Right lobe of liver (tissue), 6 donors: Measurements from ENCODE around the gene ZRANB1. TPM values are rescaled to one million over a fixed set of nuclear protein-coding genes. Genes with fewer than 3 reads are reported as not detected.

Source experiments
- ATAC-seq, 4 donors: fragments of 200-7000 bp; cut with Tn5 transposase; one replicate each; pipeline ENCODE4 v1.9.1; 2020; ENCODE audit warnings: mild to moderate bottlenecking in 4 of 4, moderate library complexity in 4 of 4
- DNase-seq, 3 donors: peaks; one replicate each; pipeline ENCODE4 v3.0.0-alpha.2; 2020
- H3K27ac ChIP-seq, 3 donors: fragments of 200-600 bp; one replicate each; pipeline ENCODE4 v1.8.0; 2022
- H3K27me3 ChIP-seq, 2 donors: fragments of 200-600 bp; one replicate each; pipeline ENCODE4 v1.8.0; 2022
- H3K36me3 ChIP-seq, 4 donors: fragments of 200-600 bp; sonication (generic) in 1 of 4; one replicate each; pipeline versions ENCODE4 v1.5.1 to v1.8.0; 2017 to 2022; ENCODE audit warnings: control low read depth in 1 of 4
- H3K4me1 ChIP-seq, 4 donors: fragments of 200-600 bp; sonication (generic) in 1 of 4; one replicate each; pipeline versions ENCODE4 v1.5.1 to v1.8.0; 2017 to 2022; ENCODE audit warnings: control low read depth in 1 of 4
- H3K4me3 ChIP-seq, 3 donors: fragments of 200-600 bp; one replicate each; pipeline ENCODE4 v1.8.0; 2022
- H3K9me3 ChIP-seq, 4 donors: fragments of 200-600 bp; sonication (generic) in 1 of 4; one replicate each; pipeline versions ENCODE4 v1.5.1 to v1.8.0; 2017 to 2022; ENCODE audit warnings: control low read depth in 1 of 4
- POLR2A ChIP-seq: fragments of 450-650 bp; IDR thresholded peaks from one replicate; pipeline ENCODE4 v1.6.1; 2017; ENCODE audit warnings: antibody characterized with exemption, mild to moderate bottlenecking
- WGBS: methylation state at CpG from one replicate; pipeline ENCODE4 v1.1.6; 2018; ENCODE audit warnings: low coverage, low lambda C conversion rate; ENCODE audit not compliant: insufficient coverage; ENCODE audit errors: missing lambda C conversion rate; 5-methylcytosine and 5-hydroxymethylcytosine counted together
- intact Hi-C, 2 donors: fragments of 100-400 bp; cut with DNase I; formaldehyde crosslinking; loops; one replicate each; pipeline versions ENCODE4 v1.11.2 to v1.14.1; 2022
- total RNA-seq, 6 experiments: library from RNA; depleted of rRNA in 2 of 6; stranded (reverse); fragments of >200 nt in 2 of 6; fragmentation: NEBNext Ultra II Directional in 3 of 6; extraction: Animal tissue kit (Norgen Biotek cat#: 25700) in 3 of 6; gene quantifications; one replicate each; pipeline versions ENCODE4 v1.1.0 to v1.2.4, GENCODE V29; 2016 to 2023
- TF ChIP-seq, protein P1 (sequence below), 4 donors: fragments of 200-600 bp in 3 of 4; fragments of 450-650 bp in 1 of 4; IDR thresholded peaks; one replicate each; pipeline versions ENCODE4 v1.5.1 to v1.8.0; 2016 to 2022; ENCODE audit warnings: antibody characterized with exemption in 4 of 4, mild to moderate bottlenecking in 2 of 4
- donor health status: DM: no; HTN: yes; CAD: no.
- donor health status: DM: no; HTN: no; CAD: no.
- donor health status: DM: no; HTN: no; CAD: no.
- donor health status: DM: no; HTN: yes; CAD: no.
- donor health status: DM: no; HTN: yes; CAD: no.

ZRANB1 gene
- total RNA-seq, 6 experiments from 2014 or later, result 8.6 to 17.6 (median 11.6) TPM

DNA sequence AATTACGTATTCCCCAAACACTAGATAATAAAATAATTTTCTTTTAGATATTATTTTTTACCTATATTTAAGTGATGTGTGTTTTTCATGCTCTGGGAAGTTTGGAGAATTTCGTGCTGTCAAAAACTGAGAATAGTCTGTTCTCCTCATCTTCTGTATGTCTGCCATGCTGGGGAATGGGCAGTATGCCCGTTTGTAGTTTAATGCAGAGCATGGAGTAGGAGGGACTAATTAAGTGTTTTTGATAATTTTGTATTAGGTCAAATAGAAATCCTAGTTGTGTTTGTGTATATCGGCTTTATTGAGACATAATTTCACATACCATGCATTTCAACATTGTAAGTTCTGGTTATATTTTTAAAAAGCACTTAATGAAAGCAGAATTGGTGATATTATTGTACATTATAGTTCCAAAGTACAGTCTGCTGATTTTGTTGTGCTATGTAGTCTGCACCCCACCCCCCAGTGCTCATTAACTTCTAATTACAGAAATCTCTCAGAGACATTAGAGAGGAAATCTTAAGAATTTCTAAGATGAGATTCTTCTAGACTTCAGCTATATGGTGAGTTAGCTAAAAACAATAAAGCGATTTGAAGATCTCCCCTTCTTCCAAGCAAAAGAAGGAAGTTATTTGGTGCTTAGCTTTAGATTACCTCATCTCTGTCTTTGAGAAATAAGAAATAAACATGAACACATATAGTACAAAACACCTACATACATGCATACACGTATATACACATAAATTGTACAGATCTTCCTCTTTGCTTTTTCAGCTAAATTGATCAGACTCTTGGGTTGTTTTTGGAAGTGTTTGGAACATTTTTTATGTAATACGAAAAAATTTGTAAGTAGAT, 22.2 kb downstream of the ZRANB1 start:
- Histone ChIP-seq H3K4me1 (peaks cover 0 to 20% (median 0%) of the 10 kb centered on the region in 4 donors), H3K9me3 (no peaks in the 10 kb centered on the region), H3K4me3 (no peak overlapping the region), H3K36me3 (peaks cover 0 to 19% (median 4%) of the 10 kb centered on the region in 4 donors), H3K27me3 (no peaks in the 10 kb centered on the region), H3K27ac (no peak overlapping the region)
- intact Hi-C loops, result no loop called here
- DNase-seq (no peak), ATAC-seq (no peak)
- 67% methylated on average over 7 of the region's 7 CpGs for WGBS
- TF ChIP-seq, protein P1, sequence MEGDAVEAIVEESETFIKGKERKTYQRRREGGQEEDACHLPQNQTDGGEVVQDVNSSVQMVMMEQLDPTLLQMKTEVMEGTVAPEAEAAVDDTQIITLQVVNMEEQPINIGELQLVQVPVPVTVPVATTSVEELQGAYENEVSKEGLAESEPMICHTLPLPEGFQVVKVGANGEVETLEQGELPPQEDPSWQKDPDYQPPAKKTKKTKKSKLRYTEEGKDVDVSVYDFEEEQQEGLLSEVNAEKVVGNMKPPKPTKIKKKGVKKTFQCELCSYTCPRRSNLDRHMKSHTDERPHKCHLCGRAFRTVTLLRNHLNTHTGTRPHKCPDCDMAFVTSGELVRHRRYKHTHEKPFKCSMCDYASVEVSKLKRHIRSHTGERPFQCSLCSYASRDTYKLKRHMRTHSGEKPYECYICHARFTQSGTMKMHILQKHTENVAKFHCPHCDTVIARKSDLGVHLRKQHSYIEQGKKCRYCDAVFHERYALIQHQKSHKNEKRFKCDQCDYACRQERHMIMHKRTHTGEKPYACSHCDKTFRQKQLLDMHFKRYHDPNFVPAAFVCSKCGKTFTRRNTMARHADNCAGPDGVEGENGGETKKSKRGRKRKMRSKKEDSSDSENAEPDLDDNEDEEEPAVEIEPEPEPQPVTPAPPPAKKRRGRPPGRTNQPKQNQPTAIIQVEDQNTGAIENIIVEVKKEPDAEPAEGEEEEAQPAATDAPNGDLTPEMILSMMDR (IDR thresholded peaks at IDR 0.05), result no peak
- TF ChIP-seq POLR2A, result no peak

DNA sequence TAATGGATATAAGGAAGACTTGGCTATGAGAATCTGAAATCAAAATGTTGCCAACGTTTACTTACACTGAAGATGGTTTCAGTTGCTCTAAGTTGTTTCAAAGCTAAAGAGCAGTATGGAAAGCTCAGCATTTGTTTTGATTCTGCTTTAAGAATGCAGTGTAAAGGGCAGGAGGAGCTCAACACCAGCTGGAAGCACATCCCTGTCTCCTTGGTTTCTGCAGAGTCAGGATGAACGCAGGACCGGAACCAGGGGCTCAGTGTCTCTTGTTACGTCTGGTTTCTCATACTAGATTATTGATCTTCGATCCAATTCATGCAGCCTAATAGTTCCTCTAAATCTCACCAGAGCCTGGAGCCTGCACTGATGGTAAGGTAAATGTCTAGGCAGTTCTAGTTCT, 24.1 kb downstream of the ZRANB1 start:
- 62% methylated on average over 4 of the region's 5 CpGs for WGBS
- H3K27me3 ChIP-seq, result no peaks in the 10 kb centered on the region
- TF ChIP-seq, protein P1 (IDR thresholded peaks at IDR 0.05), result no peak
- no peak for TF ChIP-seq POLR2A
- H3K36me3 ChIP-seq, result peaks cover 0 to 19% (median 4%) of the 10 kb centered on the region in 4 donors
- peaks cover 0 to 8% (median 0%) of the 10 kb centered on the region in 4 donors for H3K4me1 ChIP-seq
- no peaks in the 10 kb centered on the region for H3K9me3 ChIP-seq
- intact Hi-C loops, result no loop called here
- no peak overlapping the region for H3K4me3 ChIP-seq
- DNase-seq (no peak), ATAC-seq (no peak)
- H3K27ac ChIP-seq, result no peak overlapping the region

DNA sequence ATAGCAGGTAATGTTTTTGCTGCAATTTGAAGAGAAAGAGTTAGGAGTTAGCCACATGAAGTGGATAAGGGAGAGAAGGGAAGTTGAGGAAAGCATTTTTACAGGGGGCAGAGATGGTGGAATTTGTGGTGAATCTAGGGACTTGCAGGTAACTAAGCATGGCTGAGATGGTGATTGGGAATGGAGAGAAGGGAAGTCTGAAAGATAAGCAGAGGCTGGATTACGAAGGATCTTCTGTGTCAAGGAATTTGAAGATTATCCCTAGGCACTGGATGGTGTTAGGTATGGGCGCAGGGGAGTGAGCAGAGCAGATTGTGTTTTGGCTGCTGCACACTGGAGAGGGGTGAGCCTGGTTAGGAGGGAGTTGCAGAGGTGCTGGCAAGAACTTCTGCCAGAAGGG, 25.3 kb downstream of the ZRANB1 start:
- peaks cover 0 to 19% (median 4%) of the 10 kb centered on the region in 4 donors for H3K36me3 ChIP-seq
- ATAC-seq (peak in 1 of 4 donors; percentile 15), DNase-seq (no peak)
- intact Hi-C loops, result no loop called here
- H3K27me3 ChIP-seq, result no peaks in the 10 kb centered on the region
- peaks cover 0 to 8% (median 0%) of the 10 kb centered on the region in 4 donors for H3K4me1 ChIP-seq
- no peaks in the 10 kb centered on the region for H3K9me3 ChIP-seq
- no peak overlapping the region for H3K27ac ChIP-seq
- WGBS, result 71% methylated on average over 2 of the region's 2 CpGs
- TF ChIP-seq POLR2A, result no peak
- TF ChIP-seq, protein P1 (IDR thresholded peaks at IDR 0.05), result no peak
- H3K4me3 ChIP-seq, result no peak overlapping the region

DNA sequence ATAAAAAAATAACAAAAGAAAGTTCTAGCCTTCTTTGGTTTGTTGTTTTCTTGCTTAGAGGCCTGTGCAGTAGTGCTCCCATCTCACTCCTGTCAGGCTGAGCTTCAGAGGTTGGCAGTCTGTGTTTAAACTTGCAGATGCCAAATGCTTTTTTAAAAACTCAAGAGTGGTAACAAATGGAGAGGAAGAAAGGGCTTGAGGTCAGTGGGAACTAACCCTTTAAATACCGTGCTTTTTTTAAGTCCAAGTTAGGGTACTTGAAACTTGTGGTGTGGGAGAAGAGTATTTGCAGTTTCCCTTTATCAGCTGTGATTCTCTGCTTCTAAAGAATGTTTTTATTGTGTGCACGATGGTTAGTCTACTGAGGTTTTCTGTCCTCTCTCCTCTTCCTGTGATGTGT, 29.4 kb downstream of the ZRANB1 start:
- ATAC-seq (no peak), DNase-seq (no peak)
- no peaks in the 10 kb centered on the region for H3K27me3 ChIP-seq
- no peaks in the 10 kb centered on the region for H3K9me3 ChIP-seq
- intact Hi-C loops, result no loop called here
- H3K36me3 ChIP-seq, result peaks cover 0 to 40% (median 13%) of the 10 kb centered on the region in 4 donors
- H3K4me1 ChIP-seq, result no peaks in the 10 kb centered on the region
- 33% methylated on average over 2 of the region's 2 CpGs for WGBS
- H3K27ac ChIP-seq, result no peak overlapping the region
- no peak overlapping the region for H3K4me3 ChIP-seq
- no peak for TF ChIP-seq POLR2A

DNA sequence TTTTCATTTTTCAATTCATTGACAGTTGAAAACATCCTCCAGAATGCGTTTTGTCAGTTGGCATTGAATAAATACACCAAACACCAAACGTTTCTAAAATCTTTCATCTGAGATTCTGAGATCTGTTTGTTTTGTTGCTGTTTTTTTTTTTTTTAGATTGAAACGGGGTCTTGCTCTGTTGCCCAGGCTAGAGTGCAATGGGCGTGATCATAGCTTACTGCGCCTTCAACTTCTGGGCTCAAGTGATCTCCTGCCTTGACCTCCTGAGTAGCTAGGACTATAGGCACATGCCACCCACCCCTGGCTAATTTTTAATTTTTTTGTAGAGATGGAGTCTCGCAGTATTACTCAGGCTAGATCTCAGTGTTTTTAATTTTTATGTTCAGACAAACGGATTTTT, 30.7 kb downstream of the ZRANB1 start:
- no peak for ATAC-seq
- peaks cover 0 to 27% (median 9%) of the 10 kb centered on the region in 4 donors for H3K36me3 ChIP-seq

More for the DNA sequence above, 30.7 kb downstream of the ZRANB1 start:
- Histone ChIP-seq H3K9me3 (no peaks in the 10 kb centered on the region), H3K4me1 (no peaks in the 10 kb centered on the region), H3K27ac (no peak overlapping the region), H3K27me3 (no peaks in the 10 kb centered on the region), H3K4me3 (no peak overlapping the region)
- TF ChIP-seq, protein P1 (IDR thresholded peaks at IDR 0.05), result no peak
- no peak for TF ChIP-seq POLR2A
- intact Hi-C loops, result no loop called here
- DNase-seq, result no peak
- 74% methylated on average over 7 of the region's 7 CpGs for WGBS
